ENCODE data around the gene BCL7C.

BCL7C gene

DNA sequence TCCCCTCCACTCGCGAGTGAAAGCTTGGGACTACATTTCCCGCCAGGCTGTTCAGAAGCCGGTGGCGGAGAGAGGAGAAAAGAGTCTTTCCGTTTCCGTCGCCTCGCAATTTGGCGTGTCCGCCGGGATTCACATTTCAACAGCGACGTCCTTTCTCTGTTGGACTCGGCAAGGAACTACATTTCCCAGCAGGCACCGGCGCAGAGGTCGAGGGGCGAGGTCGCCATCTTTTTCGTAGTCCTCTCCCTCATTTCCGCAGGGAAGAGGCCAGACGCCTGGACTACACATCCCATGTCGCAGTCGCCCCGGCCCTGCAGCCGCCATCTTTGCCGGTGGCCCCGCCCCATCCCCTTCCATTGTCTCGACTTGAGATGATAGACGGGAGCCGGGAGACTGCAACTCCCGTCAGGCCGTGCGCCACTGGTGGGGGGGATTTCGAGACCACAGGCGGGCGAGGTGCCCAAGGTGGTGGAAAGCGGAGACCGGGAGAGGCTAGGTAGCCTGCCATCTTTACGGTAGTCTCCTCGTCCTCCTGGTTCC, 28.6 kb upstream of the BCL7C start:
- DNase-seq (ENCODE audit: low spot score) = peak; percentile 100

DNA sequence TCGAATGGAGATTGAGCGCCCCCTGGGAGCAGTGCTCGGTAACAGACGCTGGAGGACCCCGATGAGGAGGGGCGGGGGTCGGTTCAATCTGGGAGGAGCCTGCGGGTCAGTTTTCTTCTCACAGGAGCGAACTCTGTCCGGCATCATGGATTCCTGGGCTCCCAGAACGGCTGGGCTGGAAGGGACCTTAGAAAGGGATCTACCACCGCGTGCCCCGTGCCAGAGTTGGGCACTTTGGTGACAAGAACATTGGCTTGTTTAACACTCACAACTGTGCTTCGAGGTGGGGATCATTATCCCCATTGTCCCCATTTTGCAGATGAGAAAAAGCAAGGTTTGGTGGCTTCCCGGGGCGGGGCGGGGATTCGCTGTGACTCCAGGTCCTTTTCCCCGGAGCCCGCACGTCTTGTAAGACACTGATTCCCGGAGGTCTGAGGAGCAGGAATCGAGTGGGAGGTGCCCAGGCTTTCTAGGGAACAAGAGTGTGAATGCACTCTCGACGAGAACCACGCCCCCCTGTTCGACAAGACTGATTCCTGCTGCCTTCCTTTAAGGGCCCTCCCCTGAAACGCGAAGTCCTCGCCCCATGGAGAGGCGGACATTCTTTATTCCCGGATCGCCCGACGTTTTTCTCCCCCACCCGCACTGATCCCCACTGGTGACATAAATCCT, 28.0 kb upstream of the BCL7C start:
- DNase-seq (ENCODE audit: low spot score) = peak; percentile 86

DNA sequence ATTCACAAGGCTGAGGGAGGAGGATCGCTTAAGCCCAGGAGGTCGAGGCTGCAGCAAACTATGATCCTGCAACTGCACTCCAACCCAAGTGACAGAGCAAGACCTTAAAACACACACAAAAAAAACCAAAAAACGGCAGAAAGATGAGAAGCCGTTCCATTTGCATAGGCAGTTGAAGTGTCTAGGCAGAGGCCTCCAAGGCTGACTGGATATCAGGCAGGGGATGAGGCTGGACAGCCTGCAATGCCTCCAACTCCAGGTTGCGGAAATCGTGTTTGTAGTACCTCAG, 27.5 kb upstream of the BCL7C start:
- no peak for DNase-seq (ENCODE audit: low spot score)

DNA sequence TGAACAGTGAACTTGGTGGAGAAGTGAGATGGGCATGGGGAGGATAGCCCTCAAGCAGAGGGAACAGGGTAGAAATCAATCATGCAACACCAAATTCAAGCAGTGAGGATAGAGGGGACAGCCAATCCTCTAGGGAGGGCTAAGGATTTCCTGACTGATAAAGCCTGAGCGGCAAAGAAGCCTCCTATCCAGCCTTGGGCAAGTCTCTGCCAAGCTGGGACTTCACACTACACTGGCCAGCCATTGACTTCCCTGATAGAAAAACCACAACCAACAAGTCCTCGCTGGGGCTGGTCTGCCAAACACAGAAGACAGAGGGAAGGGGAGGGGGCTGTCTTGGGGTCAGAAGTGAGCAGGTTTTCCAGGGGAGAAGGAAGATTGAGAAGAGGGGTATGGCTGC, 27.0 kb upstream of the BCL7C start:
- DNase-seq (ENCODE audit: low spot score) = no peak

DNA sequence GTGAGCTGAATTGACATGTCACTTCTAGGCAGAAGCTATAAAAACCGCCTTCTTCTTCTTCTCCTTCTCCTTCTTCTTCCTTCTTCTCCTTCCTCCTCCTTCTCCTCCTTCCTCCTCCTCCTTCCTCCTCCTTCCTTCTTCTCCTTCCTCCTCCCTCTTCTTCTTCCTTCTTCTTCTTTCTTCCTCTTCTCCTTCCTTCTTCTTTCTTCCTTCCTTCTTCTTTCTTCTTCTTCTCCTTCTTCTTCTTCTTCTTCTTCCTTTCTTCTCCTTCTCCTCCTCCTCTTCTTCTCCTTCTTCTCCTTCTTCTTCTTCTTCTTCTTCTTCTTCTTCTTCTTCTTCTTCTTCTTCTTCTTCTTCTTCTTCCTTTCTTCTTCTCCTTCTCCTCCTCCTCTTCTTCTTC, 24.7 kb upstream of the BCL7C start:
- DNase-seq (ENCODE audit: low spot score) = no peak

DNA sequence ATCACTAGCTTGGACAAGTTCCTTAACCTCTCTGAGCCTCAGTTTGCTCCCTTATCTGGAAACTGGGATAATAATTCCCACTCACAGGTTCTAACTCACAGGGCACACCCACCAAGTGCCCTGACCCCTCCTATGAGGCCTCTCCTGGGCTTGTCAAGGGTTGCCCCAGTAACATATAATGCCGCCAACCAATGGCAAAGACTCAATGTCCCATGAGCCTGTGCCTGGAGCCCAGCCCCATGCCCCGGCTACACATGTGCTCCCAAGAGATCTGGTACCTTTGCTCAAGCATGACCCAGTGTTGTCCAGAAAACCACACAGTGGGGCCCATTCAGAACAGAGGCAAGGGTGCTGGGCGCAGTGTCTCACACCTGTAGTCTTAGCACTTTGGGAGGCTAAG, 21.0 kb upstream of the BCL7C start:
- DNase-seq (ENCODE audit: low spot score) = no peak

DNA sequence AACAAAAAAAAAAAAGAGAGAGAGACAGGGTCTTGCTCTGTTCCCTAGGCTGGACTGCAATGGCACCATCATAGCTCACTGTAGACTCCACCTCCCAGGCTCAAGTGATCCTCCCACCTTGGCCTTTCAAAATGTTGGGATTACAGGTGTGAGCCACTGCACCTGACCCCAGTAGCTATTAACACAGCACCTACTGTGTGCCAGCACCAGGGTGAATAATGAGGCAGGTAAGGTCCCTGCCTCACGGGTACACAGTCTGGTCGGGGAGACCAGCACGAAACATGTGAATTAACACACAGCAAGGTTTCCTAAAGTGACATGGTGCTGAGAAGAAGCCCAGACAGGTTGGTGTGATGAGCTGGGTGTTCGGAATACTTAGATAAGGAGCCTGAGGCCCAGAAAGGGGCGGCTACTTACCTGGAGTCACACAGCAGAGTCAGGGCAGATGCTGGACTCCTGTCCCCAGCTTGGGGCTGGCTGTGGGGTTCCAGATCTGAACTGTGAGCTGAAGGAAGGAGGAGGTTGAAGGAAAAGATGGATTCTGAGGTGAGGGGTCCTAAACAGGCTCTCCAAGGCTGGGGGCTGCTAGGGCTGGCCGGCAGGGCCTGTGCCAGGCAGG, 19.0 kb upstream of the BCL7C start:
- no peak for DNase-seq (ENCODE audit: low spot score)

DNA sequence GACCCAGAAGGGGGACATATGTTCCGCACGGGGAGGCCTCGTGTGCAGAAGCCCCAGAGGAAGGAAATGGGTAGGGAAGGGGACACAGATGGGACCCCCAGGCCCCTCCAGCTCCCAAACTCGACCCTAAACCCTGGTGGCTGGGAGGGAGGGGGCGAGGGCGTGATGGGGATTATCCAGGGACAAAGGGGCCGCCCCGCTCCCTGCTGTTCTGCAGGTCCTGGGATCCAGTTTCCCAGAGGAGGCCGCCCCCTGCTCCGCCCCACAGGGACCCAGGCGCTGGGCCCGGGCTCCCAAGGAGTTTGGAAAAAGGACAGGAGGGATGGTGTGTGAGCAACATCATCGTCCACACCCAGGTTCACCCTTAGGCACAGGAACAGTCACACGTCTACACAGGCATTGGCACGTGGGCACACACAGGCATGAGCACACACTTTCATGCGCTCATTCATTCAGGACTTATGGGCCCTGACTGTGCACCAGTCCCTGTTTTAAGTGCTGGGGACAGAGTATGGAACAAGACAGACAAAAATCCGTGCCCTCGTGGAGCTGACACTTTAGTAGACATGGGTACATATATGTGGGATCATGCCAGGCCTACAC, 16.7 kb upstream of the BCL7C start:
- no peak for DNase-seq (ENCODE audit: low spot score)

DNA sequence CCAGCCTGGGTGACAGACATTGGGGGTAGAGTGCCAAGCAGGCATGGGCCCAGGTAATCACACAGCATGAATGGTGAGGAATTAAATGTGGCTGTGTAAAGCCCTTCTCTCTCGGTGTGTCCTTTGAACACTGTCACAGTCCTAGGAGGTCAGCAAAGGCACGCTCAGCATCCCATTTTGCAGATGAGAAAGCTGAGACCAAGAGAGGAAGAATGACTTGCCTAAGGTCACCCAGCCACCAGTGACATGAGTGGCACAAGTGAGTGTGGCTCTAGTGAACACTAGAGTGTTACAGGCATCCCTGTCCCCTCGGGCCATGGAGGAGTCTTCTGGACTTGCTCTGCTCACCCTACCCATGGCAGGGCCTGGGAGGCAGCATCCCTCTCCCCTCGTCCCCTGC, 13.2 kb upstream of the BCL7C start:
- DNase-seq (ENCODE audit: low spot score) = no peak

DNA sequence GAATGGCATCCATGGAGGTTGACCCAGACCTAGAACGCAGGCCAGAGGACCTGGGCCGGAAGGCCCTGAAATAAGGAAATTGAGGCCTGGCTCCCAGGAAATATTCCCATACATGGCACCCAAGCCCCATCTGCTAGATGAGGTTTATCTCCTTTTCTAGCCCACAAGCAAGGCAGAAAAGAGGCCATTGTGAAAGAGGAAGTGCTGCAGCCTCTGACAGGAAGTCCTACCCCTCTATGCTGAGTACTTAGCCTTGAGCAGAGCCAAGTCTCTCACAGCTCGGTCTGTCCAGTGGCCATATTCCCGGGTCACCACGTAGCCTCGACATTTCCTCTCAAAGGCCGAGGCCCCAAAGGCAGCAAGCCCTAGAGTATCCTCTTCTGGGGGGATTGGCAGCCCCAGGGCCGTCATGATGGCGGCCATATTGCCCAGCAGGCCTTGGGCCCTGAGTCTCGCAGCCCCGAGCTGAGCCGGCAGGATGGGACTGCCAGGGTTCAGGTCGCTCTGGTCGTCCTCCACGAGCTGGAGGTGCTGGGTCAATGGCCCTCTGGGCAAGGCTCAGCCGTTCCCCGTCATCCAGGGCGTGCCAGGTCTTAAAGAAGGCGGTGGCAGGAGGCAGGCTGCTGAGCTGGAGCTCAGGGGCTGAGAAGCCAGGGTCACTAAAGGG, 10.4 kb upstream of the BCL7C start:
- no peak for DNase-seq (ENCODE audit: low spot score)

DNA sequence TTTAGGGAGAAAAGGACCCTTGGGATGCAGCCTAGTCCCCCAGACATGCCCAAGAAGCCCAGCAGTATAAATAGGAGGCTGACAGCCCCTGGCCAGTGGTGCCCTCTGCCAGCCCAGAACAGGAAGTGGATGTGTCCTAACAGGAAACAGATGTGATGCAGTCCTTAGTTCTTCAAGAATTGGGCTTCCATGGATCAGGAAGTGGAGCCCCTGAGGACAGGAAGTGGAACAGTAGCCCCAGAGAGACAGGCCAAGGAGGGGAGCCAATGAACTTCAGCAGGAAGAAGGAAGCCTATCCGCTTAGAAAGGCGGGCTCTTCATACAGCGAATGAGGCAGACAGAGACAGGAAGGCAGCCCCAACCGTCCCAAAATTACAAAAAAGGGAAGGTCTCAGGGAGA, 9.7 kb upstream of the BCL7C start:
- no peak for DNase-seq (ENCODE audit: low spot score)

DNA sequence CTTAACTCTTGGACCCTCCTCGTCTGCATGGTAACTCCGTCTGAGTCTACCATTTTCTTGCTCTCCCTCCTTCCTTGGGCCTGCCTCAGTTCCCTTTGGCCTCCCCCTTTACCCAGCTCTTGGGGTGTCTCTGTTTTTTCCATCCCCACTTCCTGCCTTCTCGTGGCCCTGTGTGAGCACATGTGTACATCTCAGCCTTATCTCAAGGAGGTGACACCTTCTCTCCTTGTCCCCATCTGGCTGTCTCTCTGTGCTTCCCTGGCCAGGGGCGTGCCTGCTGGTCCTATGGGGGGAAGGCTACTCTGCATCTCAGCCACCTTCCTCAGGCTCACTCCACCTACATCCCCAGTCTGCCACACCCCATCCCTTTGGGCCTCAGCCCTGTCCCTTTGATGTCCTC, 9.1 kb upstream of the BCL7C start:
- DNase-seq (ENCODE audit: low spot score) = no peak

DNA sequence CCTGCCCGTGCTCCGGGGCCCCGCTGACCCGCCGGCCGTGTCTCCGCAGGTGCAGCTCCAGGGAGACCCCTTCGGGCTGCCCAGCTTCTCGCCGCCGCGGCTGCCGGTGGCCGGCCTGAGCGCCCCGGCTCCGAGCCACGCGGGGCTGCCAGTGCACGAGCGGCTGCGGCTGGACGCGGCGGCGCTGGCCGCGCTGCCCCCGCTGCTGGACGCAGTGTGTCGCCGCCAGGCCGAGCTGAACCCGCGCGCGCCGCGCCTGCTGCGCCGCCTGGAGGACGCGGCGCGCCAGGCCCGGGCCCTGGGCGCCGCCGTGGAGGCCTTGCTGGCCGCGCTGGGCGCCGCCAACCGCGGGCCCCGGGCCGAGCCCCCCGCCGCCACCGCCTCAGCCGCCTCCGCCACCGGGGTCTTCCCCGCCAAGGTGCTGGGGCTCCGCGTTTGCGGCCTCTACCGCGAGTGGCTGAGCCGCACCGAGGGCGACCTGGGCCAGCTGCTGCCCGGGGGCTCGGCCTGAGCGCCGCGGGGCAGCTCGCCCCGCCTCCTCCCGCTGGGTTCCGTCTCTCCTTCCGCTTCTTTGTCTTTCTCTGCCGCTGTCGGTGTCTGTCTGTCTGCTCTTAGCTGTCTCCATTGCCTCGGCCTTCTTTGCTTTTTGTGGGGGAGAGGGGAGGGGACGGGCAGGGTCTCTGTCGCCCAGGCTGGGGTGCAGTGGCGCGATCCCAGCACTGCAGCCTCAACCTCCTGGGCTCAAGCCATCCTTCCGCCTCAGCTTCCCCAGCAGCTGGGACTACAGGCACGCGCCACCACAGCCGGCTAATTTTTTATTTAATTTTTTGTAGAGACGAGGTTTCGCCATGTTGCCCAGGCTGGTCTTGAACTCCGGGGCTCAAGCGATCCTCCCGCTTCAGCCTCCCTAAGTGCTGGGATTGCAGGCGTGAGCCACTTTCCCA, 8.4 kb upstream of the BCL7C start:
- peak; percentile 41 for DNase-seq (ENCODE audit: low spot score)

DNA sequence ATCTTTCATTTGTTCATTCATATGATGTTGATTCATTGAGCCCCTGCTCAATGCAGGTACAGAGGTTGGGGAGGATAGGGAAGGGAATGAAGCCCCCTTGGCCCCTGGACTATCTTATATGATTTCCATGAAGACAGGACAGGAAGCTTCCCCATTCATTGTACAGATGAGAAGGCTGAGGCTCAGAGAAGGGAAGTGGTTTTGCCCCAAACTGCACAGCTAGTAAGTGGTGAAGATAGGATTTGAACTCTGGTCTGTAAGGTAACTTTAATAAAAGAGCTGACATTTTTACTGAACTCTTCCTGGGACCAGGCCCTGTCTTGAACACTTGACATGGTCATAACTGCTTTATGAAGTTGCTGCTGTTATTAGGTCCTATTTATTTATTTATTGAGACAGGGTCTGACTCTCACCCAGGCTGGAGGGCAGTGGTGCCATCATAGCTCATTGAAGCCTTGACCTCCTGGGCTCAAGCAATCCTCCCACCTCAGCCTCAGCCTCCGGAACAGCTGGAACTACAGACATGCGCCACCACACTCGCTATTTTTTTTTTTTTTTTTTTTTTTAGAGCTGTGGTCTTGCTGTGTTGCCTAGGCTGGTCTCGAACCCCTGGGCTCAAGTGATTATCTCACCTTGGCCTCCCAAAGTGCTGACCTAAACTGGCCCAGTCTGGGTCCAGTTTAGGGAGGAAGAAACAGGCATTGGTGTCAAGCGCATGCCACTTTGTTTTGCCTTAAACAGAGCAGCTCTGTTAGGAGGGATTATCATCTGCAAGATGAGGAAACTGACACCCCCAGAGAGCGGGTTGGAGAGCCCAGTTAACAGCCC, 7.5 kb upstream of the BCL7C start:
- DNase-seq (ENCODE audit: low spot score) = peak; percentile 20

DNA sequence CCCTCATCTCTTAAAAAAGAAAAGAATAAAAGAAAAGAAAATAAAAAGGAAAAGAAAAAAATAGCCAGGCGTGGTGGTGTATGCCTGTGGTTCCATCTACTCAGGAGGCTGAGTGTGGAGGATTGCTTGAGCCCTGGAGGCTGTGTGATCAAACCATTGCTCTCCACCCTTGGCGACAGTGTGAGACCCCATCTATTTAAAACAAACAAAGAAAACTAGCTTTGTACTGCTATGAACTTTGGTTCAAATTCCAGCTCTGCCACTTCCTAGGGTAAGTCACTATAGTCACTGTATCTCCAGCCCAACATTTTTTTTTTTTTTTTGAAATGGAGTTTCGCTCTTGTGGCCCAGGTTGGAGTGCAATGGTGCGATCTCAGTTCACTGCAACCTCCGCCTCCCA, 6.7 kb upstream of the BCL7C start:
- DNase-seq (ENCODE audit: low spot score) = no peak

DNA sequence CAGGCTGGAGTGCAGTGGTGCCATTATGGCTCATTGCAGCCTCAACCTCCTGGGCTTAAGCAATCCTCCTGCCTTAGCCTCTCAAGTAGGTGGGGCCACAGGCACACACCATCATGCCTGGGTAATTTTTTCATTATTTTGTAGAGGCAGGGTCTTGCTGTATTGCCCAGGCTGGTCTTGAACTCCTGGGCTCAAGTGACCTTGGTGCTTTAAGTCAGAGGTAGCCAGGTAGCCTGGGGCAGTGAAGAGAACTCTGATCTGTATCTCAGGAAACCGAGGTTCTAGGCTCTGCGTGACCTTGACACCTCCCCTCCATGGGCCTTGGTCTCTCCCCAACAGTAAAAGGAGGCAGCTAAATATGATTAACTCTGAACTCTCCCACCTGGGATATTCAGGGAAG, 5.9 kb upstream of the BCL7C start:
- DNase-seq (ENCODE audit: low spot score) = no peak

DNA sequence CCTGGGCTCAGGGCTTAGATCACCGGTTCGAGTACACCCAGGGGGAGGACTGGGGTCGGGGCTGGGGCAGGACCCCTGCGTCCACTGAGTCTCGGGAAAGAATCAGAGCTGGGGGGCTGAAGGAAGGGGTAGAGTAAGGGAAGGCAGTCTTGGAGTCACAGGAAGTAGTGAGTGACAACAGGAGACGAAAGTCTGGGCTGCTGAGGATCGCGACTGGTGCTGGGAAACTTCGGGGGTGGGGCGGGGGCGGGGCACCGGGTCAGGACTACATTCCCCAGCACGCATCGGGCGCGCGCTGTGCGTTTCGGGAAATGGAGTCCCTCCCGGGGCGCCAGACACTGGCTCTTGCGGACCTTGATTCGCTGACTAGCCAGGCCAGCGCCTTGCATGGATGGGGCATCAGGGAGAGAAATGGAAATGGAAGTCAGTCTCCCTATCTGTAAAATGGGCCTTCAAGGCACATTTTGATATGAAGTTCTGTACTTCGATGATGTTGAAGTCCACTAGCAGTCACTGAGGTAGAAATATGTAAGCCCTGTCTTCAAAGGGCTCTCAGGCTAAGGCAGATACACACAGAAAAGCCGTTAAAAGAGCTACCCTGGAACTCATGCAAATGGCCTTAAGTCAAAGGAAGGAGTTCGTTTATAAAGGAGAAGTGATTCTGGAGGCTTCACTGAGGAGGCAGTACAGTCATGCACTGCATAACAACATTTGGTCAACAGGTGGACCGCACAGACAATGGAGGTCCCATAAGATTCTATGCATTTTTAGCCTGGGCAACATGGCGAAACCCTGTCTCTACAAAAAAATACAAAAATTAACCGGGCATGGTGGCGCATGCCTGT, 3.2 kb upstream of the BCL7C start:
- DNase-seq (ENCODE audit: low spot score) = peak; percentile 93

DNA sequence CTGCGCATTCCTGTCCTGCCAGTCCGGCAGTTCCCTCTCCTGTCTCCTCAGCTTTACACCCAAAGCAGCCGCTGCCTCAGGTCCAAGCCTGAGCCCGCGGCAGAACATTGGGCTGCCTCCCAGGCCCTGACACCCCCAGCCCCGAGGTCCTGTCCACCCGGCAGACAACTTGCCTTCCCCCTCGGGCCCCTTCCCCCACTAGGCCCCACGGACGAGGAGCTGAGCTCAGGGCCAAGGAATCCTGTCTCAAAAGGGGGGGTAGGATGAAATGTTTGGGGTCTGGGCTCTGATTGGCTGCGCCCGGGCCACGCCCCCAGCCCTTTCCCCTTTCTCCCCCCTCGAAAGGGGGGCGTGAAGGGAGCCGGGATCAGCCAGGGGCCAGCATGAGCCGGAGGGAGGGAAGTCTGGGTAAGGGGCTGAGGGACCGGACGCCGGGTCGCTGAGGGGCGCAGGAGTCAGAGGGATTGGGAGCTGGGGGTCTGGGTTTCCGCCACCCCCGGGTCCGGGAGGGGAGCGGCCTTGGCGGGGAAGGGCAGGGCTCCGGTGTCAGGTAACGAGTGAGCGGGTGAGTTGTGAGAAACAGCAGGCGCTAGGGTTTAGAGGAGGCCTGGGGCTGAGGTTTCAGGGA, 2.5 kb upstream of the BCL7C start, which contains the start of gene CTF1:
TSS of gene CTF1 (plus strand) at position 354 of the 628 bp plus-strand sequence. CDS start at position 384, 30 bp downstream.
- peak; percentile 76 for DNase-seq (ENCODE audit: low spot score)

DNA sequence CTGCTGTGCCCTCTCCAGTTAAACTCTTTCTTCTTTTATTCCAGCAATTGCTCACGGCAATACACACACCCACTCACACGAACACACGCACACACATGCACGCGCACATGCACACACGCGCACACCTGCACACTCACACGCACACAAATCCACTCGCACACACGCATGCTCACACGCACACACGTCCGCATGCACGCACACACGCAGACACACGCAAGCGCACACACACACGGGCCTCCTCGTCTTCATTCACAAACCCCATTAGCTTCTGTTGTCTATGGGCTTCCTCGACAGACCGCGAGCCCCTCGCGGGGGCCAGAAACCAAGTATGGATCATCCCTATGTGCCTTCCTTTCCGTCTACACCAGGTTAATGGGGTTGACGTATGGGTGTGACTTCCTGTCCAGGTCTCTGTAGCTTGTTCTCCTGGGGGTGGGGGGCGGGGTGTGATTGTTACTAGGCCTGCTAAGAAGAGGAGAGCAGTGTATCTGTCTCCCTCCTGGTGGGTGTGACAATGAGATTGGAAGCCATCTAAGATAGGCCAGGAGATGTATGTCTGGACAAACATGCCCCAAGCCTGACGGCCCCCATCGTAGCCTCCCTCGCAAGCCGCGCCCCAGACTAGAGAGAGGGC, 1.9 kb upstream of the BCL7C start:
- no peak for DNase-seq (ENCODE audit: low spot score)
